HG02759 (cell line): ENCODE data around the gene PTPN23.
"Not testable (repeated sequence)": the region's sequence is repeated elsewhere in the genome, so short reads cannot be mapped to it uniquely, and the experiment has no call there.

Experiments used
- ATAC-seq: cut with Tn5 transposase; IDR thresholded peaks from one replicate; pipeline ENCODE4 v1.9.1; 2021; ENCODE audit warnings: mild to moderate bottlenecking, moderate library complexity; ENCODE audit not compliant: unreplicated experiment

The PTPN23 gene

GRCh38 chr3:47440131-47440530 lies 59.3 kb downstream of the PTPN23 start:
- no peak for ATAC-seq

DNA sequence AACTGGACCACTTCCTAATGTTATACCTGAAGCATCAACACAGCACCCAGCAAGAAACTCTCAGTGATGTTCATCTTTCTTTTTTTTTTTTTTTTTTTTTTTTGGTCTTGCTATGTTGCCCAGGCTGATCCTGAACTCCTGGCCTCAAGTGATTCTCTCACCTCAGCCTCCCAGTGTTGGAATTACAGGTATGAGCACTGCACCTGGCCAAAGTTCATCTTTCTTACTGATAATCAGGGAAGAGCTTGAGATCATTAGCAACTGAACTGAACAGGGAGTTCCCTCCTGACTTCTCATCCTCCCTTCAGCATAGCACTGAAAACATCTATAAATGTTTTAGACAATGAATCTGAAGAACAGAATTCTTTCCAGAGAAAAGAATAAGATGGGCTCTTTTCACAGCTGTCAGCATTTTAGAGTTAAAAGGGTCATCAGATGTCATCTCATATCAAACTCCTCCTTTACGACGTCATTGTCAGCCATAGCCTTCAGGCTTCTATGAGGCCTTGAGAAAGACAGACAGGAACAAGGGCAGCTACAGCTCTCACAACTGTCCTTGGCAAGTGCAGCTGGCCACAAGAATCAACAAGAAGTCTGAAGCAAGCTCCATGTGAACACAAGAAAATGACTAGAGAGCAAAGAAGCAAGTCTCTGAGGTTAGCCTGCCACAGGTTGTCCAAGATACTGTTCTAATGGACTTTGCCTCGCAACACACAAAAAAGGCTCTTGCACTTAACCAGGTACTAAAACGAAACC lies 61.2 kb downstream of the PTPN23 start:
- ATAC-seq, result no peak

GRCh38 chr3:47443611-47443995 lies 62.8 kb downstream of the PTPN23 start:
- no peak for ATAC-seq

- ATAC-seq, result no peak
Observed at GRCh38 chr3:47444103-47444502, 63.3 kb downstream of the PTPN23 start.

- ATAC-seq, result no peak
Observed at GRCh38 chr3:47452453-47453215, 71.8 kb downstream of the PTPN23 start.

DNA sequence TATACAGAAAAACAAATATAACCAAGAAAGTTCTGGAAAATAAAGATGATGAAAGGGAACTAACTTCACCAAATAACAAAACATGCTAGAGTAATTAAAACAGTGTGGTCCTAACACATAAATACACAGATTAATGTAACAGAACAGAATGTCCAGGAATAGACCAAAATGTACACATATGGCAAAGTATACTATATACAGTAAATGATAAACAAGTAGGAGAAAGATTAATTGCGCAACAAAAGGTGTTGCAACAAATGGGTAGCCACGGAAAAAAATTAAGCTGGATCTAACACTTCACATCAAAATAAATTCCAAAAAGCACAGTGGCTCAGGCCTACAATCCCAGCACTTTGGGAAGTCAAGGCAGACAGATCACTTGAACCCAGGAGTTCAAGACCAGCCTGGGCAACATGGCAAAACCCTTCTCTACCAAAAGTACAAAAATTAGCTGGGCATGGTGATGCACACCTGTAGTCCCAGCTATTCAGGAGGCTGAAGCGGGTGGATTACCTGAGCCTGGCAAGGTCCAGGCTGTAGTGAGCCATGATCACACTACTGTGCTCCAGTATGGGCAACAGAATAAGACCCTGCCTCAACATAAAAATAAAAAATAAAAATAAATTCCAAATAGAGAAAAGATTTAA lies 75.1 kb downstream of the PTPN23 start:
- ATAC-seq, result no peak

DNA sequence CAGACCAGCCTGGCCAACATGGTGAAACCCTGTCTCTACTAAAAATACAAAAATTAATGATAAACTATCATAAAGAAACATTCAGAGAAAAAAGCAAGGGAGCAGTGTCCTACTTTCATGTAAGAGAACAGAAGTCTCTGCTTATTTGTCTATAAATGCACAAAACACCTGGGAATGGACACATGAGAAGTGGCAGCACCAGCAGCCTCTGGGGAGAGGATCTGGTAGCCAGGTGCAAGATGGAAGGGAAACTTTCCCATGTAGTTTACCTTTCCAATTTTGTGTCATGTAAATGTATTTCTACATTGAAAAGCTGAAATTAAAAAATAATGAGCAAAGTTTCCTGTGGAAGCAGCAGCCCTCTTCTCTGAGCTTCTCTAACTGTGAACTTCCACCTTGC lies 76.2 kb downstream of the PTPN23 start:
- ATAC-seq, result no peak

GRCh38 chr3:47459534-47460085 lies 78.8 kb downstream of the PTPN23 start:
- ATAC-seq, result not testable (repeated sequence)
